ENCODE data around the gene ACTA2.

Gene ACTA2

GRCh38 chr10:88888810-88889445 lies 63.6 kb downstream of the ACTA2 start:
- DNase-seq = no peak

GRCh38 chr10:88886557-88886956 lies 66.0 kb downstream of the ACTA2 start:
- no peak for DNase-seq

Data from NCI-H524 (cell line).